ENCODE measurements around the gene DPP10. TPM values are rescaled to one million over a fixed set of nuclear protein-coding genes. Genes with fewer than 3 reads are reported as not detected.

DPP10 gene
- total and polyA plus RNA-seq, 10 donors, result 0.02 TPM; not detected in 9

- intact Hi-C loops (cut with DNase I; ENCODE audit: low total_unique reads), result no loop called here
- peaks cover 0 to 9% (median 0%) of the 10 kb centered on the region in 7 donors for H3K27me3 ChIP-seq (replicated peaks in 1 of 7)
- H3K36me3 ChIP-seq, result no peaks in the 10 kb centered on the region
- no peaks in the 10 kb centered on the region for H3K4me1 ChIP-seq
- no peak overlapping the region for H3K27ac ChIP-seq
- DNase-seq, result no peak
- WGBS, 5 donors, result 93 to 98% (median 96%) methylated on average over 2 of the region's 2 CpGs
- H3K9me3 ChIP-seq, result no peaks in the 10 kb centered on the region
- no peak overlapping the region for H3K4me3 ChIP-seq
- no peak for TF ChIP-seq CTCF (IDR thresholded peaks at IDR 0.05 in 8 of 11, conservative IDR thresholded peaks at IDR 0.05 in 3 of 11)
- no peak for TF ChIP-seq POLR2A (IDR thresholded peaks at IDR 0.05)
- no peak for TF ChIP-seq POLR2AphosphoS5 (IDR thresholded peaks at IDR 0.05)
Observed at GRCh38 chr2:114545052-114545451, 102.6 kb downstream of the DPP10 start.

GRCh38 chr2:114546531-114546930, 104.1 kb downstream of the DPP10 start:
- peaks cover 0 to 9% (median 0%) of the 10 kb centered on the region in 7 donors for H3K27me3 ChIP-seq (replicated peaks in 1 of 7)
- H3K4me1 ChIP-seq, result no peaks in the 10 kb centered on the region
- WGBS, 5 donors, result 66 to 82% (median 73%) methylated on average over 3 of the region's 3 CpGs
- no peak overlapping the region for H3K27ac ChIP-seq
- TF ChIP-seq POLR2A (IDR thresholded peaks at IDR 0.05) (no peak), CTCF (IDR thresholded peaks at IDR 0.05 in 8 of 11, conservative IDR thresholded peaks at IDR 0.05 in 3 of 11) (no peak), POLR2AphosphoS5 (IDR thresholded peaks at IDR 0.05) (no peak)
- H3K36me3 ChIP-seq, result no peaks in the 10 kb centered on the region
- intact Hi-C loops (cut with DNase I; ENCODE audit: low total_unique reads), result no loop called here
- DNase-seq, result no peak
- H3K9me3 ChIP-seq, result no peaks in the 10 kb centered on the region
- H3K4me3 ChIP-seq, result no peak overlapping the region

GRCh38 chr2:114548151-114548550, 105.7 kb downstream of the DPP10 start:
- TF ChIP-seq CTCF (IDR thresholded peaks at IDR 0.05 in 8 of 11, conservative IDR thresholded peaks at IDR 0.05 in 3 of 11), result no peak
- intact Hi-C loops (cut with DNase I; ENCODE audit: low total_unique reads), result no loop called here
- Histone ChIP-seq H3K4me1 (no peaks in the 10 kb centered on the region), H3K4me3 (no peak overlapping the region), H3K9me3 (no peaks in the 10 kb centered on the region), H3K27ac (no peak overlapping the region), H3K27me3 (replicated peaks in 1 of 7) (peaks cover 0 to 19% (median 0%) of the 10 kb centered on the region in 7 donors), H3K36me3 (no peaks in the 10 kb centered on the region)
- DNase-seq, result no peak
- 83 to 89% (median 87%) methylated on average over 6 of the region's 6 CpGs for WGBS, 5 donors

- WGBS, 5 donors, result 75 to 88% (median 82%) methylated on average over 2 of the region's 2 CpGs
- no peak overlapping the region for H3K27ac ChIP-seq
- H3K27me3 ChIP-seq (replicated peaks in 1 of 7), result peaks cover 0 to 27% (median 0%) of the 10 kb centered on the region in 7 donors
- intact Hi-C loops (cut with DNase I; ENCODE audit: low total_unique reads), result no loop called here
- no peaks in the 10 kb centered on the region for H3K9me3 ChIP-seq
- H3K36me3 ChIP-seq, result no peaks in the 10 kb centered on the region
- no peak for DNase-seq
- no peaks in the 10 kb centered on the region for H3K4me1 ChIP-seq
- TF ChIP-seq CTCF (IDR thresholded peaks at IDR 0.05 in 8 of 11, conservative IDR thresholded peaks at IDR 0.05 in 3 of 11) (no peak), POLR2A (IDR thresholded peaks at IDR 0.05) (no peak), POLR2AphosphoS5 (IDR thresholded peaks at IDR 0.05) (no peak)
- H3K4me3 ChIP-seq, result no peak overlapping the region
Observed at GRCh38 chr2:114550364-114550763, 107.9 kb downstream of the DPP10 start.
